ENCODE results near the gene ZNF692.
"Not testable (repeated sequence)": the region's sequence is repeated elsewhere in the genome, so short reads cannot be mapped to it uniquely, and the experiment has no call there.

The ZNF692 gene

DNA sequence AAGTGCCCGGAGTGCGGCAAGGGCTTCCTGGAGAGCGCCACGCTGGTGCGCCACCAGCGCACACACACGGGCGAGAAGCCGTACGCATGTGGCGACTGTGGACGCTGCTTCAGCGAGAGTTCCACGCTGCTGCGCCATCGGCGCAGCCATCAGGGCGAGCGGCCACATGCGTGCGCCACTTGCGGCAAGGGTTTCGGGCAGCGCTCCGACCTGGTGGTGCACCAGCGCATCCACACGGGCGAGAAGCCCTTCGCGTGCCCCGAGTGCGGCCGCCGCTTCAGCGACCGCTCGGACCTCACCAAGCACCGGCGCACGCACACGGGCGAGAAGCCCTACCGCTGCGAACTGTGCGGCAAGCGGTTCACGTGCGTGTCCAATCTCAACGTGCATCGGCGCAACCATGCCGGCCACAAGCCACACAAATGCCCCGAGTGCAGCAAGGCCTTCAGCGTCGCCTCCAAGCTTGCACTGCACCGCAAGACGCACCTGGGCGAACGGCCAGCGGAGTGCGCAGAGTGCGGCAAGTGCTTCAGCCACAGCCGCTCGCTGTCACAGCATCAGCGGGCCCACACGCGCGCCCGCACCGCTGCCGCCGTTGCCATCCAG lies 10.8 kb downstream of the ZNF692 start:
- no peak for DNase-seq

DNA sequence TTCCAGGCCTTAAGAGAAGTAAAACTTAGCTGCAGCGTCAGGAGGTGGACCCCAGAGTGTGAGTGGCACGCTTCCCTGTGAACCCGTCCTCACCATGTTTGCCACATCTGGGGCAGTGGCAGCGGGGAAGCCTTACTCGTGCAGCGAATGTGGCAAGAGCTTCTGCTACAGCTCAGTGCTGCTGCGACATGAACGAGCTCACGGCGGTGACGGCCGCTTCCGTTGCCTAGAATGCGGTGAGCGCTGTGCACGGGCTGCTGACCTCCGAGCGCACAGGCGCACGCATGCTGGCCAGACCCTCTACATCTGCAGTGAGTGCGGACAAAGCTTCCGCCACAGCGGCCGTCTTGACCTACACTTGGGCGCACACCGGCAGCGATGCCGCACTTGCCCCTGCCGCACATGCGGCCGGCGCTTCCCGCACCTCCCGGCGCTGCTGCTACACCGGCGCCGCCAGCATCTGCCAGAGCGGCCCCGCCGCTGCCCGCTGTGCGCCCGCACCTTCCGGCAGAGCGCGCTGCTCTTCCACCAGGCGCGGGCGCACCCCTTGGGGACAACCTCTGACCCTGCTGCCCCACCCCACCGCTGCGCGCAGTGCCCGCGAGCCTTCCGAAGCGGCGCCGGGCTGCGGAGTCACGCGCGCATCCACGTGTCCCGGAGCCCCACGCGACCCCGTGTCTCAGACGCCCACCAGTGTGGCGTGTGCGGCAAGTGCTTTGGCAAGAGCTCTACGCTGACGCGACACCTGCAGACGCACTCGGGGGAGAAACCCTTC lies 11.5 kb downstream of the ZNF692 start:
- DNase-seq = no peak

- DNase-seq = no peak
Observed at GRCh38 chr1:248844526-248844925, 14.4 kb downstream of the ZNF692 start.

DNA sequence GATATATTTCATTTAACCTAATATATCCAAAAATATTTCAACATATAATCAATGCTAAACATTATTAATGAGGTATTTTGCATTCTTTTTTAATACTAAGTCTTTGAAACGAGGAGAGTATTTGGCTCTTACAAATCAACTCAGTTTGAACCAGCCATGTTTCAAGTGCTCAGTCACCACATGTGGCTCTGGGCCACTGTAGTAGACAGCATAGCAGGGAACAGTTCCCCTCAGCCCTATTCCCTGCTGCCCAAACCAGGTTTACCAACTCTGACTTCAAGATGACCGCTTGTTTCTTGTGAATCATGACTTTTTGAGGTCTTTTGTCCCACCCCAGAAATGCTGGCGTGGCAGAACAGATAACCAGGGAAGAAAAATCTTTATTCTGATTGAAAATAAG lies 15.2 kb downstream of the ZNF692 start:
- DNase-seq = no peak

DNA sequence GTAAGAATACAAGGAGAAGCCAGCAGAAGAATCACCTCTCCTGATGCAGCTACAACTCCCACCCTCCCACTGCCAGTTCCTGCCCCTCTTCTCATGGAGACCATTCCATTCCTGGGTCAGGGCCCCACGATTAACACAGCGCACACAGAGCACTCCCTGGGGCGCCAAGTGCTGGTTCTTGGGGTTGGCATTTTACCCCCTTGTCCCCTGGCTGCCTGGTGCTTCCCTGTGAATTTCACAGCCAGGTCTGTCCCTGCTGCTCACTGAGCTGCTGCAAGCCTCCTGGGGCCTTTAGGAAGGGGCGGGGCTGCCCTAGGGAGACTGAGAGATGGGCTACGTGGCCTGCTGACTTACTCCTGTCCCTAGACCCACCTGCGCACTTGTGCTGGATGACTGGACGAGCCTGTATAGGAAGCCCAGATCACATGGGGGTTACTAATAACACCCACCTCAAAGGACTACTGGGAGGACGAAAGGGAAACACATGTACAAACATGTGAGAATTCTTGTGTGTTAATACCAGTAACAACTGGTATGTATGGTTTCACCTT lies 16.0 kb downstream of the ZNF692 start:
- DNase-seq = no peak

DNA sequence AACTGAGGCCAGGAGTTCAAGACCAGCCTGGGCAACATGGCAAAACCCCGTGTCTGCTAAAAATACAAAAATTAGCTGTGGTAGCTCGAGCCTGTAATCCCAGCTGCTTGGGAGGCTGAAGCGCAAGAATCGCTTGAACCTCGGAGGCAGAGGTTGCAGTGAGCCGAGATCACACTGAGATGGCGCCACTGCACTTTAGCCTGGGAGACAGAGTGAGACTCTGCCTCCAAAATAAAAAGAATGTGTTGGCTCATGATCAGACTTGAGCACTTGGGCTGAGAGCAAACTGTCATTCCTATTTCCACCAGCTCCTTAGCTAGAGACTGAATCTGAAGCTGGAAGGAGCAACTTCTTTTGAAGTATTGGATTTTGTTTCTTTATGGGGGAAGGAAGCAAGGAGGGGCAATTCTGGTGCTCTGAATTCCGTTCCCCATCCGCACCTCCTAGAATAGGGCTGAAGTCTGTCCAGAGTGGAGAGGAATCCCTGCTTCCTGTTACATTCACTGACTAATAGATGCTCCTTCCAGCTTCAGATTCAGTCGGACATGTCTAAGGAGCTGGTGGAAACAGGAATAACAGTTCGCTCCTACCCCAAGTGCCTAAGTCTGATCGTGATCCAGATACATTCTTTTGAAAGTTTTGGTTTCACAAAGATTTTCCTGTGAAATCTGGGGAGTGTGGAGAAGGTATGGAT lies 17.0 kb downstream of the ZNF692 start:
- DNase-seq = peak; percentile 26

GRCh38 chr1:248840946-248841345 lies 17.9 kb downstream of the ZNF692 start:
- DNase-seq = no peak

GRCh38 chr1:248839168-248839555 lies 19.7 kb downstream of the ZNF692 start:
- no peak for DNase-seq

DNA sequence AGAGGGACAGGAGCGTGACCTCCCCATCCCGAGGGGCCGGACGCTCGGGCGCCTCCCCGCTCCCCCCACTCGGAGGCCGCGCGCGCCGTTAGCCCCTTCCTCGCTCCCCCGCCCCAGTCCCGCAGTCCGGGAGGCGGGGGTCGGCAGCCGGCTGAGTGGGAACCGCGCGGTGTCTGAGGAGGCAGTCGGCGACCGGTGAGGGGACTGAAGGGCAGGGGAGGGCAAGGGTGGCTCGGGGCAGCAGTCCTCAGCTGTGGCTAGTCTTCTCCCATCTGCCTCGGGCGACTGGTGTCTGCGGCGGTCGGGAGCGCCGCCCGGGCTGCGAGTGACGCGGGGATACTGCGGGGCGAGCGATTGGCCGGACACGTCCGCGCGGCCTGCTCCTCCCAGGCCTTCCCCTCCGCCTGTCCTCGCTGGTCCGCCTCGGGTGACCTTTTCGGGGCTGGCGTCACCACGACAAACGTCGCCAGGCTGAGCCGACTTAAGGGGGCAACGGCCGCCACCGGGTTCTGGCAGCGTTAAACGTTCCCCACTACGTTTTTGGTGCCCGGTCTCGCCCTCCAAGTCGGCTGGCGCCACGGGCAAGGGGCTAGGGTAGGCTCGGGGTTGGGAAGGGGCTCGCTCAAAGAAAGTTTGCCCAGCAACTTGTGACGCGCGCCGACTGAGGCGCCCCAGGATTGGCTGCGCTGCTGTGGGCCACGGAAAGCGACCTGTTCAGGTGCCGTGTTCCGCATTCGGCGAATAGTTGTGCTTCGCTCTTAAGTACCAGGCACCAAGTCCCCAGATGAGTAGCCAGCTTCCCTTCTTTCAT lies 20.3 kb downstream of the ZNF692 start:
- DNase-seq = peak; percentile 77

- DNase-seq = peak; percentile 90
Observed at GRCh38 chr1:248837781-248838356, 21.0 kb downstream of the ZNF692 start, which contains the start of gene ZNF672. Gene ZNF672, plus strand, starts transcription at chr1:248838224. Its CDS starts 9,051 bp downstream, at chr1:248847275.

GRCh38 chr1:248837045-248837780 lies 21.7 kb downstream of the ZNF692 start:
- DNase-seq = no peak

GRCh38 chr1:248834343-248834940 lies 24.4 kb downstream of the ZNF692 start:
- no peak for DNase-seq

DNA sequence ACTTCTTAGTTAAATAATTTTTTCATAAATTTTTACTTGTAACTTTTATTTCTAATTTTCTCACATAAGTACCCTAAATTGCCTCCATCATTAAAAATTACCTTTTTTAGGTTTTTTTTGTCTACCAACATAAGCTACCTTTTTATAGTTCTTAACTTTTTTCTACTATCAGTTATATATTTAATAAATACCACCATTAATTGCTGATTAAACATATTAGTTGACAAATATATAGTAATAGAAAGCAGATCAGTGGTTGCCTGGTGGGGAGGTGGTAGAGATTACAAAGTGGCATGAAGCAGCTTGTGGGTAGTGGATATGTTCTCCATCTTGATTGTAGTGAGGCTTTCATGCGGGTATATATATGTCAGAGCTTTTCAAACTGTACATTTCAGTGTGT lies 27.0 kb downstream of the ZNF692 start:
- no peak for DNase-seq

- DNase-seq = not testable (repeated sequence)
Observed at GRCh38 chr1:248830718-248831017, 28.2 kb downstream of the ZNF692 start.

GRCh38 chr1:248828845-248829244 lies 30.0 kb downstream of the ZNF692 start:
- DNase-seq = no peak

DNA sequence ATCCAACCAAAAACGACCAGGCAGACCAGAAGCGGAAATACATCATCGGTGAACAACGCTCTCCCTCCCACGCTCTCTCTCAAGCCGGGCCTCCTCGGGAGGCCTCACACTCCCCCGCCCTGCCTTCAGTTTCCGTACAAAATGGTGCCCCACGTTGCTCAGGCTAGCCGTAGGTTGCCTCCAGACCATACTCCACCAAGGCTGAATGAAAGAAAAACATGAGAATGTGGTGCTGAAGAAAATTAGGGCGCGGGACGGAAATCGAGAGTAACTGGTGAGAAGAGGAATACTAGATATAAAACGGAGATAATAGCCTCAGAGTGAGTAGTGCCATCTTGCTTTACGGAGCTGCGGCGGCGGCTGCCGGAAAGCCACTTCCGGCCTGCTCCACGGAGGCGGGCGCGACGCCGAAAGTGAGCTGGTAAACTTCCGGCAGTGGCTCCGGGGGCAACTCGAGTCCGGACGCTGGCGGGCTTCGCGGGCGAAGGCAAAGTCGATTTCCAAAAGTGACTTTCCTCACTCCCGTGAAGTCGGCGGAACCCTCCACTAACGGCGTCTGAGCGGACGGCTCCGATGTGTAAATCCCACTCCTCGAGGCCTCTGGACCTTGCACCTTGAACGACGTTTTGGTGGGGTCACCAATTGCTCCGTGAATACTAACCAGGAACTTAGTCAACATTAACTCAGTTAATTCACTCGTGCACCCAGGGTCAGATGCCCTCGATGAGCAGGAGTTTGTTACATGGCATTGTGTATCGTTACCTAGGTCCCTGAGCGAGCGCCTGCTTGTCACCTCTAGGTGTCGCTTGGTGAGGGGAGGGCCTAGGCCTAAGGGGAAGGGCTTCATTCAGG lies 32.8 kb downstream of the ZNF692 start, which contains the start of gene SH3BP5L:
Gene SH3BP5L, minus strand, starts transcription at position 7 of the 852 bp plus-strand sequence. CDS start 980 bp downstream, outside the sequence.
- peak; percentile 87 for DNase-seq

- no peak for DNase-seq
Observed at GRCh38 chr1:248825573-248825908, 33.3 kb downstream of the ZNF692 start.

GRCh38 chr1:248825136-248825535 lies 33.7 kb downstream of the ZNF692 start:
- DNase-seq = no peak

GRCh38 chr1:248824701-248825100 lies 34.2 kb downstream of the ZNF692 start:
- no peak for DNase-seq

GRCh38 chr1:248824301-248824700 lies 34.6 kb downstream of the ZNF692 start:
- DNase-seq = no peak
